GM19395 (cell line): ENCODE measurements around the gene SMC5.

Experiments
- ATAC-seq: cut with Tn5 transposase; IDR thresholded peaks from one replicate; pipeline ENCODE4 v1.9.1; 2021; ENCODE audit warnings: mild to moderate bottlenecking, moderate library complexity; ENCODE audit not compliant: unreplicated experiment

Gene SMC5

DNA sequence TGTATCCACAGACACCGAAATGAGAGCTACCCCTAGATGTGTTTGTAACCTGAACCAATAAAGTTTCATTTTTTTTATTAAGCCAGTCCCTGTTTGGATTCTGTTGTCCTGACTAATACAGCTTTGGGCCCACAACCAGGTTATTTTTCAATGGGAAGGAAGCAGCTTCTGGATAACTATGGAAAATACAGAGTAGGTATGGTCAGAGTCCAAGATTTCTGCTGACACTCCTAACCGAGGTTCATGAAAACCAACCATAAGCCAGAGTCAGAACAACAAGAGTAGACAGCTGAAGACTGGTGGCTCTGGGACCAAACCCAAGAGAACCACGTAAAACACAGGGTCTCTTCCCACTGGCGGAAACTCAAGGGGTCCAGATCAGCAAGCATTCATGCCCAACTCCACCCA is 144.8 kb downstream of the SMC5 start:
- no peak for ATAC-seq

GRCh38 chr9:70404261-70404660 is 145.5 kb downstream of the SMC5 start:
- ATAC-seq: no peak
